ENCODE measurements around the gene NEK10.
A peak's percentile ranks its signal among the peaks of the same experiment; 100 is the strongest.

NEK10 gene

DNA sequence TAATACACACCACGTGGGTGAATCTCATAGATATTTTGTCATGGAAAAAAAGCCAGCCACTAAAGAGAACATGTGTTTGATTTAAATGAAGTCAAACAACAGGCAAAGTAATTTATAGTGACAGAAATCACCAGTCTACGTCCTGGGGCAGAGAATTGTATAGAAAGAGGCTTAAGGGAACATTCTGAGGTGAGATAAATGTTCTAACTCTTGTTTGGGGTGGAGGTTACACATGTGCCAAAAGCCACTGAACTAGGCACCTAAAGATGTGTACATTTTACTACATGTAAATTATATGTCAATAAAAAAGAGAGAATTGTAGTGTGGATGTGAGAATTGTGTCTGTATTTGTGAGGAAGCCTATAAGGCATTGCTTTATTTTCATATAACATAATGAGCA is 184.9 kb downstream of the NEK10 start:
- Histone ChIP-seq H3K4me2 (ENCODE audit: low read length) (no peak overlapping the region), H3K27ac (ENCODE audit: low read depth, low read length) (no peak overlapping the region), H3K36me3 (ENCODE audit: control insufficient read depth in 1 of 2, insufficient read depth in 2 of 2, low read length in 2 of 2) (no peaks in the 10 kb centered on the region), H3K4ac (ENCODE audit: low read depth, low read length) (no peak overlapping the region), H3K18ac (ENCODE audit: low read length) (no peak overlapping the region), H3K79me1 (ENCODE audit: low read length) (no peaks in the 10 kb centered on the region), H4K8ac (ENCODE audit: low read depth, low read length) (no peak overlapping the region), H3K79me2 (ENCODE audit: control insufficient read depth, insufficient read depth, low read length, poor library complexity) (no peaks in the 10 kb centered on the region), H4K91ac (ENCODE audit: low read depth, low read length) (no peak overlapping the region), H3K27me3 (ENCODE audit: insufficient read depth, low read length) (no peaks in the 10 kb centered on the region), H2BK12ac (ENCODE audit: low read length) (no peak overlapping the region), H3K9me3 (ENCODE audit: insufficient read depth, low read depth, low read length) (no peaks in the 10 kb centered on the region), H2AK5ac (ENCODE audit: low read length) (no peak overlapping the region), H3K23ac (ENCODE audit: low read length) (no peak overlapping the region), H2BK120ac (ENCODE audit: insufficient read depth, low read length, poor library complexity) (no peak overlapping the region), H2AFZ (ENCODE audit: insufficient read depth, low read length, poor library complexity) (no peak overlapping the region), H2BK5ac (ENCODE audit: low read depth, low read length, poor library complexity) (no peak overlapping the region), H3K4me1 (ENCODE audit: control insufficient read depth in 1 of 2, insufficient read depth in 2 of 2, low read length in 2 of 2) (no peaks in the 10 kb centered on the region), H3K14ac (ENCODE audit: low read length) (no peak overlapping the region), H3K9ac (ENCODE audit: low read length) (no peak overlapping the region), H3K4me3 (ENCODE audit: low read depth, low read length) (no peak overlapping the region), H4K12ac (ENCODE audit: low read depth, low read length) (no peak overlapping the region)
- DNase-seq = no peak
- no CpG with 5 or more reads among the region's 2 CpGs for WGBS (ENCODE audit: extremely low coverage, insufficient coverage, insufficient read length)

- Histone ChIP-seq H4K12ac (ENCODE audit: low read depth, low read length) (no peak overlapping the region), H4K8ac (ENCODE audit: low read depth, low read length) (no peak overlapping the region), H2BK120ac (ENCODE audit: insufficient read depth, low read length, poor library complexity) (no peak overlapping the region), H3K4me3 (ENCODE audit: low read depth, low read length) (no peak overlapping the region), H3K4me1 (ENCODE audit: control insufficient read depth in 1 of 2, insufficient read depth in 2 of 2, low read length in 2 of 2) (no peaks in the 10 kb centered on the region), H3K4me2 (ENCODE audit: low read length) (no peak overlapping the region), H2AK5ac (ENCODE audit: low read length) (no peak overlapping the region), H3K27ac (ENCODE audit: low read depth, low read length) (no peak overlapping the region), H3K18ac (ENCODE audit: low read length) (no peak overlapping the region), H2AFZ (ENCODE audit: insufficient read depth, low read length, poor library complexity) (no peak overlapping the region), H3K79me2 (ENCODE audit: control insufficient read depth, insufficient read depth, low read length, poor library complexity) (no peaks in the 10 kb centered on the region), H3K23ac (ENCODE audit: low read length) (no peak overlapping the region), H2BK5ac (ENCODE audit: low read depth, low read length, poor library complexity) (no peak overlapping the region), H3K27me3 (ENCODE audit: insufficient read depth, low read length) (no peaks in the 10 kb centered on the region), H3K79me1 (ENCODE audit: low read length) (no peaks in the 10 kb centered on the region), H3K9ac (ENCODE audit: low read length) (no peak overlapping the region), H3K9me3 (ENCODE audit: insufficient read depth, low read depth, low read length) (no peaks in the 10 kb centered on the region), H4K91ac (ENCODE audit: low read depth, low read length) (no peak overlapping the region), H3K14ac (ENCODE audit: low read length) (no peak overlapping the region), H2BK12ac (ENCODE audit: low read length) (no peak overlapping the region), H3K36me3 (ENCODE audit: control insufficient read depth in 1 of 2, insufficient read depth in 2 of 2, low read length in 2 of 2) (no peaks in the 10 kb centered on the region), H3K4ac (ENCODE audit: low read depth, low read length) (no peak overlapping the region)
- 100% methylated on average over 1 of the region's 3 CpGs for WGBS (ENCODE audit: extremely low coverage, insufficient coverage, insufficient read length)
- no peak for DNase-seq
Measured at GRCh38 chr3:27176256-27176655, 192.9 kb downstream of the NEK10 start.

DNA sequence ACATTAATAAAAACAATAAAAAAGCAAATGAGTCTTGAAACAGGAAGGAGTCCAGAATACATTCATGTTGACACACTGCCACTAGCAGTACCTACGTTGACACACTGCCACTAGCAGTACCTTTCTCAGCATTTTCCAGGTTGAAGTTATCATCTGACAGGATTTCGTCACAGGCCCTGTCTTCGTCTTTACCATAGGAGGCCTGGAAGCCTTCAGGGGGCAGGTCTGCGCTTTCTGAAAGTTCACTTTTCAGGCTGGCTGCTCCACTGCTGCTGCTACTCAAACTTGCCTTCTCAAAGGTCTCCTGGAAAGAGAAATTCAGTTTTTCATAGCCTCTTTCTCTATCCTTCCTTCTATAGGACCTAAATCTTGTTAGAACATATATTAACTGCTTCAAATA is 194.7 kb downstream of the NEK10 start:
- Histone ChIP-seq H3K23ac (ENCODE audit: low read length) (no peak overlapping the region), H3K27me3 (ENCODE audit: insufficient read depth, low read length) (no peaks in the 10 kb centered on the region), H3K4ac (ENCODE audit: low read depth, low read length) (no peak overlapping the region), H3K79me1 (ENCODE audit: low read length) (no peaks in the 10 kb centered on the region), H2AK5ac (ENCODE audit: low read length) (no peak overlapping the region), H3K18ac (ENCODE audit: low read length) (no peak overlapping the region), H2BK120ac (ENCODE audit: insufficient read depth, low read length, poor library complexity) (no peak overlapping the region), H3K4me3 (ENCODE audit: low read depth, low read length) (no peak overlapping the region), H2AFZ (ENCODE audit: insufficient read depth, low read length, poor library complexity) (no peak overlapping the region), H3K79me2 (ENCODE audit: control insufficient read depth, insufficient read depth, low read length, poor library complexity) (no peaks in the 10 kb centered on the region), H4K12ac (ENCODE audit: low read depth, low read length) (no peak overlapping the region), H3K14ac (ENCODE audit: low read length) (no peak overlapping the region), H2BK12ac (ENCODE audit: low read length) (no peak overlapping the region), H3K9me3 (ENCODE audit: insufficient read depth, low read depth, low read length) (no peaks in the 10 kb centered on the region), H4K8ac (ENCODE audit: low read depth, low read length) (no peak overlapping the region), H4K91ac (ENCODE audit: low read depth, low read length) (no peak overlapping the region), H3K27ac (ENCODE audit: low read depth, low read length) (no peak overlapping the region), H3K36me3 (ENCODE audit: control insufficient read depth in 1 of 2, insufficient read depth in 2 of 2, low read length in 2 of 2) (no peaks in the 10 kb centered on the region), H3K4me2 (ENCODE audit: low read length) (no peak overlapping the region), H2BK5ac (ENCODE audit: low read depth, low read length, poor library complexity) (no peak overlapping the region), H3K9ac (ENCODE audit: low read length) (no peak overlapping the region), H3K4me1 (ENCODE audit: control insufficient read depth in 1 of 2, insufficient read depth in 2 of 2, low read length in 2 of 2) (no peaks in the 10 kb centered on the region)
- no CpG with 5 or more reads among the region's 4 CpGs for WGBS (ENCODE audit: extremely low coverage, insufficient coverage, insufficient read length)
- no peak for DNase-seq

DNA sequence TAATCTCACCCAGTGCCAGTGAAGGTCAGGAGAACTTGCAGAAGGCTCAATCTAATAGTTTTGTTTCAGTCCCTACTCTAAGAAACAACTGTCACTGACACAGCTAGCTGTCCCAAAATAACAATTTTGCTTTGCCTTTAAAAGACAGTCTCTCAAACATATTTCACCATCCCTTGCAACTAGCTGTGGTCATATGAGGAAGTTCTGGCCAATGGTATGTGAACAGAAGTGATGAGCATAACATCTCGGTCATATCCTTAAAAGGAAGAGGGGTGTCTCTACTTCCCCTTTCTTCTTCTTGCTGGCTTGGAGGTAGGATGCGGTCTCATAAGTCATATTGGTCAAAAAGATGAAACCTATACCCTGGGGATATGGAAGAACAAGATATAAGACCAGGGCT is 198.1 kb downstream of the NEK10 start:
- Histone ChIP-seq H3K4me1 (ENCODE audit: control insufficient read depth in 1 of 2, insufficient read depth in 2 of 2, low read length in 2 of 2) (no peaks in the 10 kb centered on the region), H3K4me3 (ENCODE audit: low read depth, low read length) (no peak overlapping the region), H3K9ac (ENCODE audit: low read length) (no peak overlapping the region), H2AK5ac (ENCODE audit: low read length) (no peak overlapping the region), H3K79me1 (ENCODE audit: low read length) (no peaks in the 10 kb centered on the region), H4K12ac (ENCODE audit: low read depth, low read length) (no peak overlapping the region), H3K14ac (ENCODE audit: low read length) (no peak overlapping the region), H2BK5ac (ENCODE audit: low read depth, low read length, poor library complexity) (no peak overlapping the region), H2BK12ac (ENCODE audit: low read length) (no peak overlapping the region), H4K91ac (ENCODE audit: low read depth, low read length) (no peak overlapping the region), H2AFZ (ENCODE audit: insufficient read depth, low read length, poor library complexity) (no peak overlapping the region), H2BK120ac (ENCODE audit: insufficient read depth, low read length, poor library complexity) (no peak overlapping the region), H3K18ac (ENCODE audit: low read length) (no peak overlapping the region), H3K4ac (ENCODE audit: low read depth, low read length) (no peak overlapping the region), H3K4me2 (ENCODE audit: low read length) (no peak overlapping the region), H3K23ac (ENCODE audit: low read length) (no peak overlapping the region), H3K79me2 (ENCODE audit: control insufficient read depth, insufficient read depth, low read length, poor library complexity) (no peaks in the 10 kb centered on the region), H3K9me3 (ENCODE audit: insufficient read depth, low read depth, low read length) (no peaks in the 10 kb centered on the region), H4K8ac (ENCODE audit: low read depth, low read length) (no peak overlapping the region), H3K27ac (ENCODE audit: low read depth, low read length) (no peak overlapping the region), H3K27me3 (ENCODE audit: insufficient read depth, low read length) (no peaks in the 10 kb centered on the region), H3K36me3 (ENCODE audit: control insufficient read depth in 1 of 2, insufficient read depth in 2 of 2, low read length in 2 of 2) (no peaks in the 10 kb centered on the region)
- WGBS (ENCODE audit: extremely low coverage, insufficient coverage, insufficient read length) = no CpG with 5 or more reads among the region's 2 CpGs
- peak in 1 of 2 donors; percentile 2 for DNase-seq
